SH-SY5Y (cell line): ENCODE data around the gene PI4KA.

Experiments used
- GATA2 ChIP-seq: IDR thresholded peaks from 2 replicates; pipeline ENCODE4 v1.6.1; 2011; ENCODE audit warnings: mild to moderate bottlenecking, low read depth, low read length
- GATA3 ChIP-seq: IDR thresholded peaks from 2 replicates; pipeline ENCODE4 v1.6.1; 2011; ENCODE audit warnings: low read depth, mild to moderate bottlenecking, low read length, moderate library complexity

PI4KA gene

DNA sequence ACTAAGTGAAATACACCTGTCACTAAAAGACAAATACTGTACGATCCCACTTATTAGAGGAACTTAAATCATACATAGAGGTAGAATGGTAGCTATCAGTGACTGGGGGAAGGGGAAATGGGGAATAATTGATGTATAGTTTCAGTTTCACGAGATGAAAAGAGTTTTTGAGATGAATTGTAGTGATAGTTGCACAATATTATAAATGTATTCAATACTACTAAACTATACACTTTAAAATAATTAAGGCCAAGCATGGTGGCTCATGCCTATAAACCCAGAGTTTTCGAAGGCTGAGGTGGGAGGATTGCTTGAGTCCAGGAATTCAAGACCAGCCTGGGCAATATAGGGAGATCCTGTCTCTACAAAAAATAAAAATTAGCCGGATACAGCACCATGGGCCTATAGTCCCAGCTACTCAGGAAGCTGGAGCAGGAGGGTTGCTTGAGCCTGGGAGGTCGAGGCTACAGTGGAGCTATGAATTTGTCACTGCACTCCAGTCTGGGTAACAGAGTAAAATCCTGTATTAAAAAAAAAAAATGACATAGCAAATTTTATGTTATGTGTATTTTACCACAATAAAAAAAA is 44.3 kb downstream of the PI4KA start:
- TF ChIP-seq GATA2 (no peak), GATA3 (no peak)

DNA sequence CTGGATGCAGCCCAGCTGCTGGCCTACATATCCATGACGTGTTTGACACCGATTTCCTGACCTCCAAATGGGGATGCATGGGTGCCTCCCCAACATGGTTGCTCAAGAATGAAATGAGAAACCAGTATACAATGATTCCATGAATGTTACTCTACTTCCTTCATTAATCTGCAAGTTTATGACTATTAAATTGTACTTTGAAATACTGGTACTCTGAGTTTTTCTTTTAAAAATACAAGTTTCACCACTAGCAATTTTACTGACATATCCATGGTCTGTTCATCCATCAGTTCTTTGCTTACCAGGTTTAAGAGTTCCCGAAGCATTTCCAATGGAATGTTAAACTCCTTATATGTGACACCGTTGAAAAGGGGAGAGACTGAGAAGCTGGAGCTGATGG is 45.6 kb downstream of the PI4KA start:
- TF ChIP-seq GATA2 = no peak
- no peak for TF ChIP-seq GATA3

DNA sequence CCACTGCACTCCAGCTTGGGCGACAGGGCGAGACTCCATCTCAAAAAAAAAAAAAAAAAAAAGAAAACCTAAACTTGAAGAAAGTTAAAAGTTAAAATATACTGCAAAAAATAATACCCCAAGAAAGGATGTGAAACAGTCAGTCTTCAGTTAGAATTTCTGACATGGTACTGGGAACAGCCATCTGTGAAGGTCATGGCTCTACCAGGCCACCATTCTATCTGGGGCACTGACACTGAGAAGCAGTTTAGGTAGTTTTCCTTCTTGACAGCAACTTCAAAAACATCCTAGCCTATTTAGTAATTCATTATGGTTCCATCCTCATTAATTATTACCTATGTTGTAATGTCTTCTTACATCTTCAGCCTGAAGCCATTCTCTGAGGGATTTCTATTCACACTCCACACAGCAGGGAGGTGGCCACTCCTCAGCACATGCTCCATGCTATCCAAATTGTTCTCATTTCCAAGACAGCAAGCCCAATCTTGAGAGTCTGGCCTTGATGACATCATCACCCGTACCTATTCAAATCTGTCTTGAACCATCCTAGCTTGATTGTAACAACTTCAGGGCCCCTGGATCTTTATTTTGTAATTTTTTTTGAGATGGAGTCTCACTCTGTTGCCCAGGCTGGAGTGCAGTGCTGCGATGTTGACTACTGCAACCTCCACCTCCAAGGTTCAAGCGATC is 46.5 kb downstream of the PI4KA start:
- TF ChIP-seq GATA3 (no peak), GATA2 (no peak)

DNA sequence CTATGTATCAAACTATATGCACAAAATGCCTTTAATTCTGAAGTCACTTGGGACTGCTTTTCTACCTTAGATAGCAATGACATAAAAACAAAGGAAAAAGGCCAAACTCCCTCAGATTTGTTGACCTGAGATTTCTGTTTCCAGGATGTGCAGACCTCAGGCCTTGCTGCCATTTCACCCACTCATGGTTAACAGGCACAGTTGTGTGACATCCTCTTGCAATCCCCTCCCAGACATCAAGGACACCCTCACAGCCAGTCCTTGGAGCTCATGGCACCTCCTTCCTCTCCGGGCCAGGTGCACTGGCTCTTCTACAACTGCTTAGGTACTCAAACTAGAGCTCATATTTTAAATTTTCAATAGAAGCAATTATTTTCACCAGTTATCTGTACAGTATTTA is 47.4 kb downstream of the PI4KA start:
- TF ChIP-seq GATA3 (no peak), GATA2 (no peak)

DNA sequence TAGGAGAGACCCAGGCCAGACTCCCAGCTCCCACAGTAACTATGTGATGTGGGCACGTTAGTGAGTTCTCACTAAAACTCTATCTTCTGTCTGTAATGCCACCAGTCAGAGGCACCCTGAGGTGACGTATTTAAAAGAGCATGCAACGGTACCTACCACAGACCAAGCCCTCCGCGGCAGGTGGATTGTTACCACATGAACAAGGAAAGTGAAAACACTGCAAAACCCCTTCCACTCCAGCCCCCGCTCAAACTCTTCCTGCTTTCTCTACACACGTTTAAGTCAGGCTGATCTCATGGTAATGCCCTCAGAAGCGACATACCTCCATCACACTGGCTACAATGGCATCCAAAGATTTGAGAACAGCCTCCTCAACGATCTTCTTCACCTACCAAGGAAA is 48.0 kb downstream of the PI4KA start:
- TF ChIP-seq GATA2 (no peak), GATA3 (no peak)

DNA sequence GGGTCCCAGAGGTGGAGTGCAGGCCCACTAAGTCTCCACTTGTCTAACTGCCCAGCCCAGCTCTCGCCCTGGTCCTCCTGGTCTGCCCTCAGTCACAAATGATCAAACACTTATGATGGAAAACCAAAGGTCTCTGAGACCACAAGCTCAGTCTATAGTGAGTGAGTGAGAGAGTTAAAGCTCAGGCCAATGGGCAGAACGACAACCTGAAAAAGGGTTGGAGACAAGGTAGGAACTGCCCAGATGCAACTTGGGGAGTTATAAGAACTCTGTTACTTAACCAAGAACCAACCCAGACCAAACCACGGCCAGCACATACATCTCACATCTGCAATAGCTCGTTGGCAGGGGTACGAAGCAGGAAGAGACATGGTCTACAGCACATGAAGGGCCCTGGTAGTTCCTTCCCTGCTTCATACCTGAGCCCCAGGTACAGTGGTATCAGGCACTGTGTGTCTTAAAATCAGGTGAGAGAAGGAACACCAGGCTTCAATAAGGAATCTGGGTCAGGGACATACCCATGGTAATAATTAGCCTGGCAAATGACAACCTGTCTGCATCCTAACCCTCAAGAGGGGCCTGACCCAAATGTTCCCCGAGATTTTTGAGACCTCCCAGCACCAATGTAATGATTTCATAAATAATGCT is 48.9 kb downstream of the PI4KA start:
- no peak for TF ChIP-seq GATA3
- TF ChIP-seq GATA2 = no peak

DNA sequence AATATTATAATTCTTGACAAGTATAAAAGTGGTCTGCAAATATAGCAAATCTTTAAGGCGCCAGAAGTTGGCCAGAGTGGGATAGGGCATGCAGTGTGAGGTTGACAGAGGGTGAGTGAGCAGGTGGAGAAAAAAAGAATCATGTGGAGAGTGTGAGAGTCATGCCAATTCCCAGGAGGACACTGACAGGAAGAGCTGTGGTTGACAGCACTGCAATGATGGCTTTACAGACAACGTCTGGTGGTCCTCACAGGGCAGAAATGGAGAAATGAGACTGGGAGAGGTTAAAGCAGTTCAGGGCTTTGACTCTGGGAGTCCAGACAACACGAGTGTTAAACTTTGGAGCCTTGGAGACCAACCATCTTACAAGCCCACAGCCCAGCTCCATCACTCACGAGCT is 49.8 kb downstream of the PI4KA start:
- TF ChIP-seq GATA3 (no peak), GATA2 (no peak)

DNA sequence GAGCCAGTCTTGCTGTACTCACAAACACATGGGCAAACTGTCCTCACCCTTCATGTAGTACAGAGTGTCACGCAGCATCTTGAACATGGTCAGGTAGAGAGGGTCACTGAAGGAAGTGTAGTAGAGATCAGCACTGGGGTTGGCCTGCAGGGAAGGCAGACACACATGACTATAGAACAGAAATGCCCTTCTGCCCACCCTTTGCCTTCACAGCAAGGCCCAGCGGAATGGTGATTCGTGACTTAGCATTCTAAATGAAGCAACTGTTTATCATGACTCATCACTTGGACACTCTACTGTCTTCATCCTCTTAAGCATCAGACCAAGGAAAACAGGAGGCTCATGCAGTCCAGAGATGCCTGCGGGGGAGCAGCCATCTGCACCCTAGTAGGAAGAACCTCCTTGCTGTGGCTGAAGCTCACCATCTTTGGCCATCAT is 51.3 kb downstream of the PI4KA start:
- TF ChIP-seq GATA2 (no peak), GATA3 (no peak)

DNA sequence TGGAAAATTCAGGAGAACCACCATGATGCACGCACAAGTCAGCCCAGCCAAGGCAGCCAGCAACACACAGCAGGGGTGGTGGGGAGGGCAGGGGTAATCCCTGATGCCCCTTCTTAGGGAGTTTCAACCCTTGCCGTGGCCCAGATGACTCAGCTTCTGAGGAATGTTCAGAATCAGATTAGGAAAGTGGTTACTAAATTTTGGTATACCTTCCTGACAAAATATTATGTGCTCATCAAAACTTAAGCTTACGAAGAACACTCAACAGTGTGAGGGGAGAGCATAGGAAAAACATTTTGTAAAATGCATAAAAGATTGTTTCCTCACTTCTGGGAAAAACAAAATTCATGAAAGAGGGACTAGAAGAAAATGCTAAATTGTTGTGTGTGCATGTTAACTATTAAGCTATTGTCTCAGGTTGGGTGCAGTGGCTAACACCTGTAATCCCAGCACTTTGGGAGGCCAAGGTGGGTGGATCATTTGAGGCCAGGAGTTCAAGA is 52.6 kb downstream of the PI4KA start:
- no peak for TF ChIP-seq GATA3
- TF ChIP-seq GATA2 = no peak

DNA sequence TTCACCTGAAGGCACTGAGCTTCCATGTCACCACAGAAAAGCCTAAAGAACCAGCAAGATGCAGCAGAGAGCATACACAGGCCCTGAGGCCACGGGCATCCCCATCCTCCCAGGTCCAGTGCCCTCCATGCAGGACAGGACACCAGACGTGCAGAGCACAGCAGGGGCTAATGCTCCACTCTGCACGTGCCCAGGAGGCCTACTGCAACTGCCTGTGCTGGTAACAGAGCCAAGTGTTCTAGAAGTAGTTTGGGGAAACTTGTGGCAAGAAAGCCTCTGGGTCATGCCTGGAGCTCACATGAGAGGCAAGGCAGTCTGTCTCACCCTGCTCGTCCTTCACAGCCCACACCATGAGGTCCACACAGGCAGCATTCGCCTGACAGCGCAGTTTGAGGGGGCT is 54.0 kb downstream of the PI4KA start:
- TF ChIP-seq GATA2 (no peak), GATA3 (no peak)

DNA sequence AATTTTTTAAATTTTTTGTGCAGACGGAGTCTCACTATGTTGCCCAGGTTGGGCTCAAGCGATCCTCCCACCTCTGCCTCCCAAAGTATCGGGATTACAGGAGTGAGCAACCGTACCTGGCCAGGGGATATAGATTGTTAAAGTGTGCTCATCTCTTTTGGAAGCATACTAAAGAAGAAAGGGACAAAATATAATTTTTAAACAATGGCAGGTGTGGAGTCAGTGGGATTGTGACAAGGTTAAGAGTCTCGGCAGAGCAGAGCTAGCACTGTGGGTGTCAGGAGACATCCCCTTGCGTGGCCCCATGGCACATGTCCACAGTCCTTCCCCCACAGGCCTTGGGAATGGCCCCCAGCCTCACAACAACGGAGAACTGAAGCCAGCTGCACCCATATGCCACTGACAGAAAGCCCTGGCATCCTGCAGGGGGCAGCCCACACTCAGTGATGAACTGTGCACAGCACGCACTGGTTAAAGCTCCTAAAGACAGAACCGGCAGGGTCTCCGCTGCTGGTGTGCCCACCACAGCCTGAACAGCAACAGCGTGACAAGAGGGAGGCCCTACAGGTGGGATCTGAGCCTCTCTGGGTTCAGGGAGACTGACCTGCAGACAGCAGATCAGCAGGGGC is 54.8 kb downstream of the PI4KA start:
- no peak for TF ChIP-seq GATA2
- TF ChIP-seq GATA3 = no peak

DNA sequence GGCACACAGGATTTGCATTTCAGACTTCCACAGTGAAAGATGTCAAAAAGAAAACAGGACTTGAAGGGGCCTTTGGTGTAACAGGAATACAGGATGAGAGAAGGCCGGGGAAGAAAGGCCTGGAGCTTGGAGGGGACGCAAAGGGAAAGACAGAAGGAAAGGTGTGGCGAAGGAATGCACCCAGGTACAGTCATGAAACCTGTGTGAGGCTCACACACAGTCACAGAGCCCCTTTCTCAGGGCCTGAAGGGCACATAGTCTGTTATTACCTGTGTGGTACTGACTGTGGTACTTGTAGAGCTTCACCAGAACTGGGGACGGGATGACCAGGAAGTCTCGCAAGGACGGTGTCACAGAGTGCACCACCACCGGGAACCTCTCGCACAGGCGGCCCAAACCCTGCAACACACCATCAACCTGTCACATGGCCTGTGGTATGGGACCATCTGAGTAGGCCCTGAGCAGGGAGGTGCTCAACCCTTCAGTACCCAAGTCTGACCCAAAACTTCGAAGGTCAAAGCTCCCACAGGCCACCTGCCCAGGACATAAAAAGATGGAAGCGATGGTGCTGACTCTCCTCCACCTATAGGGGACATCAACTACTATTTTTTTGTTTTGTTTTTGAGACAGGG is 55.6 kb downstream of the PI4KA start:
- TF ChIP-seq GATA2 (no peak), GATA3 (no peak)

DNA sequence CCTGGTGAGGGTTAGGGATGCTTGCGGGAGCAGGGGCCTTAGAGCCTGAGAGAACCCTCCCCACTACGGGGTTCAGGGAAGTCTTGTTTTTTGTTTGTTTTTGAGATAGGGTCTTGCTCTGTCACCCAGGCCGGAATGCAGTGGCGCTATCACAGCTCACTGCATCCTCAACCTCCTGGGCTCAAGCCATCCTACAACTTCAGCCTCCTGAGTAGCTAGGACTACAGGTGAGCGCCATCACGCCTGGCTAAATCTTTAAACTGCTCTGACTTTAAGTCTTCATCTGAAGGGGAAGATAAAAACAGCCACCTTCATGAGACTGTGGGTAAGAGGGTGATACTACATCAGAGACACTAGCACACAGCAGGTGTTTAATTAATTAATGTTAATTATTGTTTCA is 56.2 kb downstream of the PI4KA start:
- TF ChIP-seq GATA3 = no peak
- no peak for TF ChIP-seq GATA2

DNA sequence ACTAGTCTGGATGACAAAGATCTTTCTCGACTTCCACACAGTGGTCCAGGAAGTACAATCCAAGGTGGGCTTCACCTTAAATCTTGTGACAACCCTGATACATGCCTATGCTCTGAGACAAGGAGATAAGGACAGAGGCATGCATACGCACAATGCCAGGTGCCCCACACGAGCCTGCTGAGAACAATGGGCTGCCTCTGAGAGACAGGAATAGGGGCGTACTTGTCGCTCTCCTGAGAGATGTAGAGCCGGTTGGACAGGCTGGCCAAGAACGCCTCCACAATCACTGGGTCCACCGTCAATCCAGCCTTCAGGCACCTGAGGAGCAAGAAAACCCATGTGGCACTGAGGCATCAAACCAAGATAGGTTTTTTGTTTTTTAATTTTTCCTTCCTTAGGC is 59.2 kb downstream of the PI4KA start:
- no peak for TF ChIP-seq GATA2
- TF ChIP-seq GATA3 = no peak

DNA sequence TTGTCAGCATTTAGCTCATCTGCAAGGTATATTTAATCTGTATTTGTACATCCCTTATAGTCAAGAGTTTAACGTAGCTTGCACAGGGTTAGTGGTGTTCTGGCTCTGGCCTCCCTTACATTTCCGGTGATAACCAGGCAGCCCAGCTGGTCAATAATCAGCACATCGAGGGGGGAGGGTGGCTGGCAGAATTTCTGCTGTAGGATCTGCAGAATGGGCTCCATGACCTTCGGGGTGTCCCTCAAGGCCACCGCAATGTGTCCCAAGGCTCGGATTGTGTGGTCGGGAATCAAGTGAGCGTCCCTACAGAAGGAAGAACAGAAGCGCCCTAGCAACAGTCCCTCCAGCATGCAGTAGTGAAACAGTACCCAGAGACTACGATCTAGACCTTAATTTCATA is 59.6 kb downstream of the PI4KA start:
- TF ChIP-seq GATA3 (peak; percentile 32; the same call in 1 of the 2 replicates), GATA2 (peak; percentile 46)
